ENCODE measurements around the gene THADA.

GRCh38 chr2:43323857-43324256 is 272.0 kb downstream of the THADA start:
- TF ChIP-seq SUZ12 (IDR thresholded peaks at IDR 0.05; ENCODE audit: extremely low read depth, insufficient read depth, insufficient read length): no peak
- TF ChIP-seq YY1 (IDR thresholded peaks at IDR 0.05; ENCODE audit: insufficient read depth, insufficient read length): no peak
- TF ChIP-seq ZNF274 (IDR thresholded peaks at IDR 0.05; ENCODE audit: low read depth, low read length): no peak

Data from NT2/D1 (cell line).